CD4-positive, alpha-beta T cell treated with Interleukin-10 for 1 hour (primary cell): ENCODE measurements around the gene LAMA3.

Experiments
- DNase-seq: peaks from one replicate; pipeline ENCODE4 v3.0.0-alpha.2; 2020

LAMA3 gene

GRCh38 chr18:23983112-23983511, 293.9 kb downstream of the LAMA3 start:
- no peak for DNase-seq

- DNase-seq: no peak
Measured at GRCh38 chr18:23986600-23987359, 297.5 kb downstream of the LAMA3 start.

- no peak for DNase-seq
Measured at GRCh38 chr18:23990474-23991410, 301.5 kb downstream of the LAMA3 start.

GRCh38 chr18:23992089-23992940, 303.1 kb downstream of the LAMA3 start:
- peak; percentile 79 for DNase-seq

GRCh38 chr18:23992941-23993280, 303.7 kb downstream of the LAMA3 start:
- no peak for DNase-seq

GRCh38 chr18:23994361-23994902, 305.2 kb downstream of the LAMA3 start:
- peak; percentile 52 for DNase-seq

GRCh38 chr18:23995180-23995579, 305.9 kb downstream of the LAMA3 start:
- no peak for DNase-seq

GRCh38 chr18:23998018-23998417, 308.8 kb downstream of the LAMA3 start:
- DNase-seq: no peak

- DNase-seq: no peak
Measured at GRCh38 chr18:23998820-23999219, 309.6 kb downstream of the LAMA3 start.

- no peak for DNase-seq
Measured at GRCh38 chr18:24000613-24001490, 311.6 kb downstream of the LAMA3 start.

- DNase-seq: peak; percentile 38
Measured at GRCh38 chr18:24002479-24002878, 313.2 kb downstream of the LAMA3 start.

GRCh38 chr18:24003288-24003687, 314.0 kb downstream of the LAMA3 start:
- no peak for DNase-seq

- no peak for DNase-seq
Measured at GRCh38 chr18:24003903-24004640, 314.8 kb downstream of the LAMA3 start.
